GM21717 (cell line): Measurements from ENCODE around the gene DKKL1.

Source experiments
- ATAC-seq: cut with Tn5 transposase; IDR thresholded peaks from one replicate; pipeline ENCODE4 v1.9.1; 2021; ENCODE audit warnings: mild to moderate bottlenecking, moderate library complexity; ENCODE audit not compliant: unreplicated experiment

DKKL1 gene

GRCh38 chr19:49418511-49418910 lies 54.8 kb downstream of the DKKL1 start:
- ATAC-seq, result no peak

- no peak for ATAC-seq
Observed at GRCh38 chr19:49419173-49419572, 55.5 kb downstream of the DKKL1 start.

GRCh38 chr19:49420227-49420626 lies 56.5 kb downstream of the DKKL1 start:
- no peak for ATAC-seq

GRCh38 chr19:49421039-49421877 lies 57.6 kb downstream of the DKKL1 start:
- ATAC-seq, result no peak

GRCh38 chr19:49421878-49422202 lies 58.2 kb downstream of the DKKL1 start:
- ATAC-seq, result no peak

- no peak for ATAC-seq
Observed at GRCh38 chr19:49422407-49423070, 58.9 kb downstream of the DKKL1 start.

- no peak for ATAC-seq
Observed at GRCh38 chr19:49423071-49423984, 59.7 kb downstream of the DKKL1 start, which contains the start of gene PTH2. Gene PTH2, minus strand, starts transcription at chr19:49423441. Its CDS starts 102 bp downstream, at chr19:49423339.

- no peak for ATAC-seq
Observed at GRCh38 chr19:49423985-49424303, 60.3 kb downstream of the DKKL1 start.
